Urinary bladder (tissue), 4 donors: ENCODE data around the gene GFPT1. TPM values are rescaled to one million over a fixed set of nuclear protein-coding genes. Genes with fewer than 3 reads are reported as not detected.

Experiments used
- DNase-seq: peaks from one replicate; pipeline ENCODE4 v3.0.0-alpha.2; 2015; ENCODE audit errors: extremely low spot score
- H3K27ac ChIP-seq: one replicate; pipeline ENCODE4 v1.5.1; 2013; ENCODE audit warnings: low read depth, mild to moderate bottlenecking, moderate library complexity
- H3K36me3 ChIP-seq: one replicate; pipeline ENCODE4 v1.6.1; 2013; ENCODE audit warnings: mild to moderate bottlenecking, moderate library complexity; ENCODE audit not compliant: insufficient read depth
- H3K4me1 ChIP-seq: one replicate; pipeline ENCODE4 v1.6.1; 2013; ENCODE audit warnings: mild to moderate bottlenecking, moderate library complexity; ENCODE audit not compliant: insufficient read depth
- H3K4me3 ChIP-seq: one replicate; pipeline ENCODE4 v1.5.1; 2013; ENCODE audit warnings: low read depth, low read length
- WGBS: extraction: QIAGEN DNeasy Blood & Tissue Kit; methylation state at CpG from one replicate; pipeline ENCODE4 v1.1.7; 2013; 5-methylcytosine and 5-hydroxymethylcytosine counted together
- polyA plus RNA-seq: library from polyadenylated mRNA; stranded (reverse); fragments of 200-250 nt; gene quantifications from one replicate; pipeline ENCODE4 v1.2.3, GENCODE V29; 2013
- small RNA-seq: library from RNA; depleted of rRNA; stranded (forward); fragments of <200 nt; gene quantifications from one replicate; pipeline ENCODE3, GENCODE V24; 2014
- total RNA-seq: library from RNA; depleted of rRNA; stranded (reverse); fragments of >200 nt; gene quantifications from one replicate; pipeline ENCODE4 v1.2.3, GENCODE V29; 2014
- donor health status: healthy with polysubstance abuse.
- donor health status: healthy.

GFPT1 gene
- total and polyA plus RNA-seq, 2 donors, result 8.7 to 74.3 TPM

GRCh38 chr2:69285379-69285894 lies 101.6 kb downstream of the GFPT1 start:
- Histone ChIP-seq H3K36me3 (no peaks in the 10 kb centered on the region), H3K4me3 (no peak overlapping the region), H3K4me1 (no peaks in the 10 kb centered on the region), H3K27ac (no peak overlapping the region)
- DNase-seq, result no peak
- whole genome bisulfite sequencing, result 26% methylated on average over 3 of the region's 3 CpGs

GRCh38 chr2:69280796-69281412 lies 106.1 kb downstream of the GFPT1 start:
- no peak overlapping the region for H3K27ac ChIP-seq
- H3K4me3 ChIP-seq, result no peak overlapping the region
- DNase-seq, result no peak
- no peaks in the 10 kb centered on the region for H3K36me3 ChIP-seq
- 98% methylated on average over 4 of the region's 4 CpGs for WGBS
- H3K4me1 ChIP-seq, result no peaks in the 10 kb centered on the region

GRCh38 chr2:69279931-69280681 lies 106.9 kb downstream of the GFPT1 start:
- Histone ChIP-seq H3K36me3 (no peaks in the 10 kb centered on the region), H3K4me1 (no peaks in the 10 kb centered on the region), H3K4me3 (no peak overlapping the region), H3K27ac (no peak overlapping the region)
- WGBS, result 76% methylated on average over 9 of the region's 9 CpGs
- no peak for DNase-seq

- no peak overlapping the region for H3K27ac ChIP-seq
- H3K36me3 ChIP-seq, result no peaks in the 10 kb centered on the region
- H3K4me1 ChIP-seq, result no peaks in the 10 kb centered on the region
- no peak overlapping the region for H3K4me3 ChIP-seq
- DNase-seq, result no peak
- WGBS, result 95% methylated on average over 2 of the region's 2 CpGs
These were observed 107.8 kb downstream of the GFPT1 start for GRCh38 chr2:69279211-69279610.

GRCh38 chr2:69278366-69278765 lies 108.7 kb downstream of the GFPT1 start:
- 43% methylated on average over 5 of the region's 5 CpGs for WGBS
- no peak overlapping the region for H3K4me3 ChIP-seq
- DNase-seq, result no peak
- H3K27ac ChIP-seq, result no peak overlapping the region
- no peaks in the 10 kb centered on the region for H3K36me3 ChIP-seq
- no peaks in the 10 kb centered on the region for H3K4me1 ChIP-seq

GRCh38 chr2:69275490-69275889 lies 111.5 kb downstream of the GFPT1 start:
- 98% methylated on average over 1 of the region's 1 CpG for WGBS
- no peak overlapping the region for H3K4me3 ChIP-seq
- H3K36me3 ChIP-seq, result no peaks in the 10 kb centered on the region
- H3K27ac ChIP-seq, result no peak overlapping the region
- H3K4me1 ChIP-seq, result no peaks in the 10 kb centered on the region
- no peak for DNase-seq

GRCh38 chr2:69272803-69273471 lies 114.1 kb downstream of the GFPT1 start:
- WGBS, result 79% methylated on average over 9 of the region's 9 CpGs
- Histone ChIP-seq H3K4me1 (no peaks in the 10 kb centered on the region), H3K36me3 (no peaks in the 10 kb centered on the region), H3K27ac (no peak overlapping the region), H3K4me3 (no peak overlapping the region)
- no peak for DNase-seq

- WGBS, result 20% methylated on average over 3 of the region's 3 CpGs
- H3K4me3 ChIP-seq, result no peak overlapping the region
- no peaks in the 10 kb centered on the region for H3K4me1 ChIP-seq
- no peak for DNase-seq
- no peaks in the 10 kb centered on the region for H3K36me3 ChIP-seq
- H3K27ac ChIP-seq, result no peak overlapping the region
These were observed 115.2 kb downstream of the GFPT1 start for GRCh38 chr2:69271831-69272257.

Small RNA genes within 50 kb of the gene (small RNA-seq; reads per million reads assigned to genes)
- gene RF00019, result not detected

Other genes starting within 250 kb of the GFPT1 start
- 44.2 TPM for gene NFU1, start 50.2 kb upstream of the GFPT1 start, total RNA-seq
- 55.8 TPM for gene NFU1, start 50.2 kb upstream of the GFPT1 start, polyA plus RNA-seq